GM12878 (cell line): ENCODE results near the gene SLC2A3. TPM values are rescaled to one million over a fixed set of nuclear protein-coding genes. Genes with fewer than 3 reads are reported as not detected.

Source experiments
- ATAC-seq: fragments of 200-7000 bp; cut with Tn5 transposase; 3 replicates; pipeline ENCODE4 v1.9.1; 2020; ENCODE audit warnings: mild to moderate bottlenecking, moderate library complexity
- BruUV-seq: library from RNA; stranded (reverse); fragments of 400-500 nt; replicated peaks from 2 replicates; lab custom pipeline; 2021; lab: Mats Ljungman, UMichigan
- CTCF ChIA-PET: fragments of 300-600 bp; sonication (Branson Sonifier 250); formaldehyde crosslinking; extraction: SDS; loops from one replicate; lab custom pipeline; 2021; ENCODE audit warnings: inconsistent platforms; lab: Yijun Ruan, JAX
- POLR2A ChIA-PET: fragments of 350-600 bp; formaldehyde crosslinking; extraction: SDS; loops from one replicate; lab custom pipeline; 2021; ENCODE audit warnings: inconsistent platforms; lab: Charles Lee
- RAD21 ChIA-PET: fragments of 300-600 bp; sonication (Branson Sonifier 250); formaldehyde crosslinking; loops from one replicate; lab custom pipeline; 2023; ENCODE audit warnings: antibody characterized with exemption; ENCODE audit not compliant: unreplicated experiment; lab: Charles Lee
- SMC1A ChIA-PET: fragments of 300-600 bp; sonication (Branson Sonifier 250); formaldehyde crosslinking; loops from one replicate; lab custom pipeline; 2023; ENCODE audit not compliant: unreplicated experiment, uncharacterized antibody; lab: Charles Lee
- DNase-seq: peaks from one replicate; pipeline ENCODE4 v3.0.0-alpha.2; 2011; ENCODE audit warnings: low read depth, low spot score
- FAIRE-seq: peaks from 3 replicates; lab custom pipeline; 2011; peaks lifted over from hg19 to GRCh38; lab: Jason Lieb, UNC
- H2AFZ ChIP-seq: 2 replicates; pipeline ENCODE4 v1.6.0; 2011; ENCODE audit warnings: low read depth, low read length, control low read depth; ENCODE audit not compliant: control insufficient read depth
- H3K27ac ChIP-seq: 2 replicates; pipeline ENCODE4 v1.5.1; 2011; ENCODE audit warnings: control low read depth; ENCODE audit not compliant: control insufficient read depth, insufficient read depth
- H3K27me3 ChIP-seq, 2 experiments: replicated peaks in 1 of 2; 2 replicates each; pipeline versions ENCODE4 v1.6.0 to v1.6.1; 2011; ENCODE audit warnings: low read length in 1 of 2; ENCODE audit not compliant: control insufficient read depth in 2 of 2, insufficient read depth in 2 of 2
- H3K36me3 ChIP-seq, 2 experiments: 2 replicates each; pipeline ENCODE4 v1.5.1; 2011; ENCODE audit warnings: low read length in 1 of 2; ENCODE audit not compliant: control insufficient read depth in 2 of 2, insufficient read depth in 2 of 2
- H3K4me1 ChIP-seq: 2 replicates; pipeline ENCODE4 v1.6.1; 2011; ENCODE audit warnings: mild to moderate bottlenecking, low read length, moderate library complexity, mixed read lengths; ENCODE audit not compliant: control insufficient read depth, insufficient read depth
- H3K4me2 ChIP-seq: 2 replicates; pipeline ENCODE4 v1.6.0; 2011; ENCODE audit warnings: control low read depth; ENCODE audit not compliant: control insufficient read depth, insufficient read depth
- H3K4me3 ChIP-seq: fragments of 200-600 bp; sonication (generic); 2 replicates; pipeline ENCODE4 v1.5.1; 2016
- H3K79me2 ChIP-seq: 2 replicates; pipeline ENCODE4 v1.6.0; 2011; ENCODE audit warnings: low read length; ENCODE audit not compliant: control insufficient read depth, insufficient read depth
- H3K9ac ChIP-seq: 2 replicates; pipeline ENCODE4 v1.8.0; 2011; ENCODE audit warnings: low read length, control low read depth, mixed read lengths; ENCODE audit not compliant: control insufficient read depth, insufficient read depth
- H3K9me3 ChIP-seq: replicated peaks from 3 replicates; pipeline ENCODE4 v1.5.1; 2011; ENCODE audit warnings: mild to moderate bottlenecking, low read length; ENCODE audit not compliant: control insufficient read depth, insufficient read depth
- H4K20me1 ChIP-seq: 2 replicates; pipeline ENCODE4 v1.6.0; 2011; ENCODE audit not compliant: control insufficient read depth, insufficient read depth
- BCL11A ChIP-seq: IDR thresholded peaks from 2 replicates; pipeline ENCODE4 v1.6.1; 2011; ENCODE audit warnings: low read depth, low read length
- BHLHE40 ChIP-seq, 2 experiments: fragments of 450-650 bp in 1 of 2; IDR thresholded peaks; 2 replicates each; pipeline ENCODE4 v1.6.1; 2011 to 2017; ENCODE audit warnings: low read depth in 2 of 2, borderline replicate concordance in 1 of 2, improper control_type of control experiment in 1 of 2, low read length in 1 of 2, mild to moderate bottlenecking in 1 of 2
- CEBPB ChIP-seq, 2 experiments: fragments of 150-350 bp in 1 of 2; IDR thresholded peaks; 2 replicates each; pipeline ENCODE4 v1.6.1; 2012 to 2014; ENCODE audit warnings: low read depth in 2 of 2, low read length in 2 of 2, borderline replicate concordance in 1 of 2, inconsistent platforms in 1 of 2
- CHD1 ChIP-seq: IDR thresholded peaks from 2 replicates; pipeline ENCODE4 v1.6.1; 2012; ENCODE audit warnings: low read depth, low read length, improper control_type of control experiment
- DPF2 ChIP-seq: fragments of 450-650 bp; IDR thresholded peaks from 2 replicates; pipeline ENCODE4 v1.6.1; 2017; ENCODE audit warnings: mild to moderate bottlenecking
- EZH2 ChIP-seq: IDR thresholded peaks from 2 replicates; pipeline ENCODE4 v1.6.1; 2012; ENCODE audit warnings: low read depth, mild to moderate bottlenecking, control low read depth, inconsistent platforms, low read length, borderline replicate concordance; ENCODE audit not compliant: control insufficient read depth
- GABPA ChIP-seq: IDR thresholded peaks from 2 replicates; pipeline ENCODE4 v1.6.1; 2014; ENCODE audit warnings: antibody characterized with exemption, low read depth, mild to moderate bottlenecking, inconsistent platforms
- HCFC1 ChIP-seq: fragments of 150-350 bp; IDR thresholded peaks from 2 replicates; pipeline ENCODE4 v1.6.1; 2014; ENCODE audit warnings: low read length
- JUND ChIP-seq: IDR thresholded peaks from 2 replicates; pipeline ENCODE4 v1.6.1; 2012; ENCODE audit warnings: low read depth, mild to moderate bottlenecking, low read length, improper control_type of control experiment, moderate library complexity
- MTA3 ChIP-seq: IDR thresholded peaks from 2 replicates; pipeline ENCODE4 v1.6.1; 2012; ENCODE audit warnings: low read length, inconsistent platforms, borderline replicate concordance
- NR2F1 ChIP-seq: fragments of 450-650 bp; conservative IDR thresholded peaks from 2 replicates; pipeline ENCODE4 v1.6.1; 2017; ENCODE audit warnings: mild to moderate bottlenecking
- POLR2AphosphoS5 ChIP-seq: IDR thresholded peaks from 2 replicates; pipeline ENCODE4 v1.6.1; 2011; ENCODE audit warnings: mild to moderate bottlenecking, low read length, inconsistent platforms
- POU2F2 ChIP-seq: IDR thresholded peaks from 3 replicates; pipeline ENCODE4 v1.6.1; 2011; ENCODE audit warnings: low read depth, mild to moderate bottlenecking, low read length, borderline replicate concordance
- RCOR1 ChIP-seq: conservative IDR thresholded peaks from 2 replicates; pipeline ENCODE4 v1.6.1; 2012; ENCODE audit warnings: low read depth, low read length, improper control_type of control experiment
- RELA ChIP-seq: fragments of 450-650 bp; IDR thresholded peaks from 2 replicates; pipeline ENCODE4 v1.8.0; 2014; ENCODE audit warnings: borderline replicate concordance; ENCODE audit not compliant: partially characterized antibody
- SREBF2 ChIP-seq: IDR thresholded peaks from 2 replicates; pipeline ENCODE4 v1.6.1; 2012; ENCODE audit warnings: mild to moderate bottlenecking, low read length
- ZNF217 ChIP-seq: fragments of 450-650 bp; IDR thresholded peaks from 2 replicates; pipeline ENCODE4 v1.6.1; 2017; ENCODE audit warnings: antibody characterized with exemption, mild to moderate bottlenecking
- ZNF274 ChIP-seq: IDR thresholded peaks from one replicate; pipeline ENCODE4 v1.8.0; 2011; ENCODE audit not compliant: insufficient read length, insufficient read depth
- ZNF622 ChIP-seq: fragments of 450-650 bp; IDR thresholded peaks from 2 replicates; pipeline ENCODE4 v1.6.1; 2017; ENCODE audit warnings: mild to moderate bottlenecking, inconsistent platforms
- WGBS: methylation state at CpG from one replicate; pipeline ENCODE4 v1.1.6; 2016; ENCODE audit warnings: low lambda C conversion rate; ENCODE audit not compliant: insufficient replicate concordance, insufficient coverage; ENCODE audit errors: missing lambda C conversion rate; 5-methylcytosine and 5-hydroxymethylcytosine counted together
- in situ Hi-C: fragments of 300-500 bp; cut with MboI; formaldehyde crosslinking; loops from 9 replicates; pipeline ENCODE4 v1.14.3; 2018; ENCODE audit warnings: mixed read lengths
- intact Hi-C: fragments of 100-400 bp; cut with micrococcal nuclease; formaldehyde crosslinking; loops from one replicate; pipeline ENCODE4 v1.14.2; 2022; ENCODE audit not compliant: unreplicated experiment
- polyA plus RNA-seq, 11 experiments: library from polyadenylated mRNA; depleted of rRNA in 4 of 11; unstranded in 6 of 11; stranded (reverse) in 5 of 11; fragments of >200 nt; fragmentation: Nextera tagmentation in 4 of 11; fragmentation: Illumina TruSeq in 1 of 11; extraction: Ambion mirVana in 4 of 11; extraction: Trizol in 1 of 11; gene quantifications; 1 replicate in 1 of 11; 2 replicates in 10 of 11; pipeline versions ENCODE4 v1.2.1 to v1.2.3, GENCODE V29; 2011 to 2016; ENCODE audit warnings: inconsistent platforms in 2 of 11, missing spikeins in 2 of 11, low read depth in 1 of 11
- total RNA-seq, 4 experiments: library from RNA; depleted of rRNA in 3 of 4; stranded (reverse); fragments of >200 nt in 3 of 4; fragmentation: Illumina TruSeq in 1 of 4; extraction: Trizol in 1 of 4; gene quantifications; 2 replicates each; pipeline versions ENCODE4 v1.2.1 to v1.2.3, GENCODE V29; 2013 to 2021
- TF ChIP-seq, protein P1 (sequence below): fragments of 150-350 bp; IDR thresholded peaks from 2 replicates; pipeline ENCODE4 v1.6.1; 2016; ENCODE audit warnings: low read depth, low read length

SLC2A3 gene
- total and polyA plus RNA-seq, 10 of the 15 experiments (the other 5 are each of a cell fraction or from before 2014, with no cell fraction given): 6.5 to 66.3 (median 11.2) TPM

DNA sequence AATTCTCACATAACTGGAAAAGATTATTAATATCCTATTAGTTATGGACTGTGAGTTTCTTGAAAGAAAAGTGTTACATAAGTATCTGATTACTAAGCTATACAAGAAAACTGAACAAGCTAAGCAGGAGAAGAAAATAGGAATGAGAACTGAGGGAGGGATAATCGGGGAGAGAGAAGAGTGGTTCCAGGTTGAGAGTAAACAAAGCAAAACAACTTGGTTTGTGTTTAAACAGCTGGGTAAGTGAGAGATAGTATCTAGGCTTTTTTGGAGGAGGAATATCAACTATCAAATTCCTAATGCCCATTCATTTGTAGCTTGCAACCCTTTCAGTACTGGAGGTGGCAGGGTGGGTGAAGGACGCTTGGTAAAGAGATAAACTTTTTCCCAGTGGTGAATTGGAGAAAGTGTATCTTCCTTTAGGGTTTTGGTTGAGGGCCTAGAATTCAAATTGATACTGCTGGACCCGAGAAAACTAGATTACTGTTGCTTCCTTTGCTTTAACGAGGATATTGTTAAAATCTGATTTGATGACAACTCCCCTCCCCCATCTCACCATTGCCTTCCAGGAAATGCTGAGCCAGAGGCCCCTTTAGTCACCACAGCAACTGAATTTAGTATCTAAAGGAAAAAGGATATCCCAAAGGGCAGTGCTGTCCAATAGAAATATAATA lies 2.0 kb upstream of the SLC2A3 start:
- no TSS peak for BruUV-seq
- H3K4me2 ChIP-seq: no peak overlapping the region
- intact Hi-C loops: loop anchor here (10.0 kb wide), 1 partner anchor 147 kb away; the partner anchor contains the start of gene NECAP1
- ChIA-PET SMC1A (interaction anchor here (0.7 to 9.8 kb wide), 2 partner anchors 25 to 830 kb away, joined by 3 to 215 read pairs; no protein-coding TSS in a partner anchor), CTCF (interaction anchor here (1.0 to 8.1 kb wide), 3 partner anchors 23 to 98 kb away, joined by 3 to 191 read pairs (median 4); no protein-coding TSS in a partner anchor), POLR2A (interaction anchor here (1.0 to 6.3 kb wide), 2 partner anchors 24 to 33 kb away, joined by 6 to 180 read pairs; no protein-coding TSS in a partner anchor), RAD21 (interaction anchor here (6.3 kb wide), 1 partner anchor 23 kb away, joined by 169 read pairs; no protein-coding TSS in a partner anchor)
- WGBS: 57% methylated on average over 4 of the region's 4 CpGs
- TF ChIP-seq SREBF2 (no peak), ZNF217 (no peak), CEBPB (IDR thresholded peaks at IDR 0.05; ENCODE audit: borderline replicate concordance in 1 of 2, low read depth in 2 of 2, low read length in 2 of 2) (no peak), CHD1 (no peak), MTA3 (no peak), POLR2AphosphoS5 (no peak), NR2F1 (no peak), ZNF274 (no peak), EZH2 (no peak), RELA (no peak), ZNF622 (no peak), BCL11A (no peak), JUND (no peak), HCFC1 (no peak), GABPA (no peak), RCOR1 (no peak), POU2F2 (no peak), DPF2 (no peak), BHLHE40 (IDR thresholded peaks at IDR 0.05; ENCODE audit: borderline replicate concordance in 1 of 2, low read depth in 2 of 2, low read length in 1 of 2) (no peak)
- TF ChIP-seq, protein P1, sequence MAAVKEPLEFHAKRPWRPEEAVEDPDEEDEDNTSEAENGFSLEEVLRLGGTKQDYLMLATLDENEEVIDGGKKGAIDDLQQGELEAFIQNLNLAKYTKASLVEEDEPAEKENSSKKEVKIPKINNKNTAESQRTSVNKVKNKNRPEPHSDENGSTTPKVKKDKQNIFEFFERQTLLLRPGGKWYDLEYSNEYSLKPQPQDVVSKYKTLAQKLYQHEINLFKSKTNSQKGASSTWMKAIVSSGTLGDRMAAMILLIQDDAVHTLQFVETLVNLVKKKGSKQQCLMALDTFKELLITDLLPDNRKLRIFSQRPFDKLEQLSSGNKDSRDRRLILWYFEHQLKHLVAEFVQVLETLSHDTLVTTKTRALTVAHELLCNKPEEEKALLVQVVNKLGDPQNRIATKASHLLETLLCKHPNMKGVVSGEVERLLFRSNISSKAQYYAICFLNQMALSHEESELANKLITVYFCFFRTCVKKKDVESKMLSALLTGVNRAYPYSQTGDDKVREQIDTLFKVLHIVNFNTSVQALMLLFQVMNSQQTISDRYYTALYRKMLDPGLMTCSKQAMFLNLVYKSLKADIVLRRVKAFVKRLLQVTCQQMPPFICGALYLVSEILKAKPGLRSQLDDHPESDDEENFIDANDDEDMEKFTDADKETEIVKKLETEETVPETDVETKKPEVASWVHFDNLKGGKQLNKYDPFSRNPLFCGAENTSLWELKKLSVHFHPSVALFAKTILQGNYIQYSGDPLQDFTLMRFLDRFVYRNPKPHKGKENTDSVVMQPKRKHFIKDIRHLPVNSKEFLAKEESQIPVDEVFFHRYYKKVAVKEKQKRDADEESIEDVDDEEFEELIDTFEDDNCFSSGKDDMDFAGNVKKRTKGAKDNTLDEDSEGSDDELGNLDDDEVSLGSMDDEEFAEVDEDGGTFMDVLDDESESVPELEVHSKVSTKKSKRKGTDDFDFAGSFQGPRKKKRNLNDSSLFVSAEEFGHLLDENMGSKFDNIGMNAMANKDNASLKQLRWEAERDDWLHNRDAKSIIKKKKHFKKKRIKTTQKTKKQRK: no peak
- H2AFZ ChIP-seq: peak overlapping the region; percentile 20; the same call in 1 of the 2 replicates
- H3K27me3 ChIP-seq: no peaks in the 10 kb centered on the region
- no peaks in the 10 kb centered on the region for H3K36me3 ChIP-seq
- H3K4me1 ChIP-seq: no peaks in the 10 kb centered on the region
- no peak for DNase-seq
- no peak for FAIRE-seq
- ATAC-seq: no peak
- H4K20me1 ChIP-seq: no peaks in the 10 kb centered on the region
- H3K4me3 ChIP-seq: no peak overlapping the region
- no peaks in the 10 kb centered on the region for H3K9me3 ChIP-seq
- peaks cover 32% of the 10 kb centered on the region for H3K79me2 ChIP-seq
- H3K27ac ChIP-seq: no peak overlapping the region
- in situ Hi-C loops: no loop called here
- H3K9ac ChIP-seq: no peak overlapping the region
